Colonic mucosa (tissue), 4 donors: ENCODE data around the gene REEP5. TPM values are rescaled to one million over a fixed set of nuclear protein-coding genes. Genes with fewer than 3 reads are reported as not detected.

Experiments
- DNase-seq: peaks from one replicate; pipeline ENCODE4 v3.0.0-alpha.2; 2020
- H3K27ac ChIP-seq: fragments of 200-600 bp; one replicate; pipeline ENCODE4 v1.8.0; 2021
- H3K27me3 ChIP-seq: fragments of 200-600 bp; one replicate; pipeline ENCODE4 v1.8.0; 2021
- H3K36me3 ChIP-seq: fragments of 200-600 bp; one replicate; pipeline ENCODE4 v1.8.0; 2021
- H3K4me1 ChIP-seq: fragments of 200-600 bp; one replicate; pipeline ENCODE4 v1.8.0; 2021; ENCODE audit warnings: mild to moderate bottlenecking
- H3K4me3 ChIP-seq: fragments of 200-600 bp; one replicate; pipeline ENCODE4 v1.8.0; 2021
- H3K9ac ChIP-seq, 2 donors: one replicate each; pipeline ENCODE4 v1.7.0; 2013; ENCODE audit warnings: control low read depth in 2 of 2, low read depth in 2 of 2, low read length in 2 of 2
- H3K9me3 ChIP-seq: fragments of 200-600 bp; one replicate; pipeline ENCODE4 v1.8.0; 2021
- CTCF ChIP-seq: fragments of 200-600 bp; IDR thresholded peaks from one replicate; pipeline ENCODE4 v1.8.0; 2022; ENCODE audit warnings: antibody characterized with exemption, mild to moderate bottlenecking
- intact Hi-C: fragments of 100-400 bp; cut with DNase I; formaldehyde crosslinking; loops from one replicate; pipeline ENCODE4 v1.14.1; 2022
- total RNA-seq, 2 donors: library from RNA; stranded (reverse); fragmentation: NEBNext Ultra II Directional in 1 of 2; extraction: Animal tissue kit (Norgen Biotek cat#: 25700) in 1 of 2; gene quantifications; one replicate each; pipeline ENCODE4 v1.2.1, GENCODE V29; 2021
- donor health status: healthy.
- donor health status: DM: no; HTN: no; CAD: no.
- donor health status: DM: no; HTN: no; CAD: no.

REEP5 gene
- total RNA-seq, 2 donors from 2014 or later: 76.7 to 96.3 TPM

- intact Hi-C loops: no loop called here
Measured at GRCh38 chr5:112934366-112934663, 12.3 kb upstream of the REEP5 start.

GRCh38 chr5:112933651-112934365 is 11.8 kb upstream of the REEP5 start:
- Histone ChIP-seq H3K9me3 (no peaks in the 10 kb centered on the region), H3K4me1 (no peaks in the 10 kb centered on the region), H3K36me3 (no peaks in the 10 kb centered on the region), H3K4me3 (no peak overlapping the region), H3K9ac (no peak overlapping the region), H3K27ac (no peak overlapping the region), H3K27me3 (no peaks in the 10 kb centered on the region)
- intact Hi-C loops: no loop called here
- no peak for DNase-seq
- TF ChIP-seq CTCF: no peak

More at GRCh38 chr5:112934366-112934663, 12.3 kb upstream of the REEP5 start:
- no peak for TF ChIP-seq CTCF
- Histone ChIP-seq H3K36me3 (no peaks in the 10 kb centered on the region), H3K27me3 (no peaks in the 10 kb centered on the region), H3K9me3 (no peaks in the 10 kb centered on the region), H3K4me1 (no peaks in the 10 kb centered on the region), H3K27ac (no peak overlapping the region), H3K4me3 (no peak overlapping the region), H3K9ac (no peak overlapping the region)
- no peak for DNase-seq

GRCh38 chr5:112933105-112933504 is 11.1 kb upstream of the REEP5 start:
- TF ChIP-seq CTCF: no peak
- no peak overlapping the region for H3K27ac ChIP-seq

GRCh38 chr5:112931473-112931872 is 9.4 kb upstream of the REEP5 start:
- H3K9ac ChIP-seq: no peak overlapping the region
- DNase-seq: no peak
- H3K27me3 ChIP-seq: no peaks in the 10 kb centered on the region
- no peaks in the 10 kb centered on the region for H3K36me3 ChIP-seq
- H3K27ac ChIP-seq: no peak overlapping the region
- intact Hi-C loops: no loop called here
- no peaks in the 10 kb centered on the region for H3K4me1 ChIP-seq
- no peak overlapping the region for H3K4me3 ChIP-seq
- no peak for TF ChIP-seq CTCF
- no peaks in the 10 kb centered on the region for H3K9me3 ChIP-seq

More at GRCh38 chr5:112933105-112933504, 11.1 kb upstream of the REEP5 start:
- Histone ChIP-seq H3K27me3 (no peaks in the 10 kb centered on the region), H3K36me3 (no peaks in the 10 kb centered on the region), H3K4me1 (no peaks in the 10 kb centered on the region), H3K9me3 (no peaks in the 10 kb centered on the region), H3K9ac (no peak overlapping the region), H3K4me3 (no peak overlapping the region)
- intact Hi-C loops: no loop called here
- no peak for DNase-seq

GRCh38 chr5:112930082-112930344 is 8.0 kb upstream of the REEP5 start:
- Histone ChIP-seq H3K27ac (no peak overlapping the region), H3K9me3 (no peaks in the 10 kb centered on the region), H3K9ac (no peak overlapping the region), H3K4me3 (no peak overlapping the region), H3K4me1 (no peaks in the 10 kb centered on the region), H3K36me3 (no peaks in the 10 kb centered on the region), H3K27me3 (no peaks in the 10 kb centered on the region)
- intact Hi-C loops: no loop called here
- TF ChIP-seq CTCF: no peak
- DNase-seq: no peak
